ENCODE results near the gene SLC39A11.
"Not testable (repeated sequence)": the region's sequence is repeated elsewhere in the genome, so short reads cannot be mapped to it uniquely, and the experiment has no call there.

DNA sequence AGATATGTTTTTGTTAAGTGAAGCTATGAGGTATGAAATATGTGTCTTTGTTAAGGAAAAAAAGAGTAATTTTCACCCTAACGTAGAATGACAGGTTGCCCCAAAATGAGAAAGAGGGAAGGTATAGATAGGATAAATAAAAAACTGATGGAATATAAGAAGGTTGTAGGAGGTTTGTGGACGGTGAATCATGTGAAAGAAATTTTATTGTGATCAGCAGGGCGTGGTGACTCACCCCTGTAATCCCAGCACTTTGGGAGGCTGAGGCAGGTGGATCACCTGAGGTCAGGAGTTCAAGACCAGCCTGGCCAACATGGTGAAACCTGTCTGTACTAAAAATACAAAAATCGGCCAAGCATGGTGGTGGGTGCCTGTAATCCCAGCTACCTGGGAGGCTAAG is 32.8 kb downstream of the SLC39A11 start:
- TF ChIP-seq POLR2A (IDR thresholded peaks at IDR 0.05) = not testable (repeated sequence)
- TF ChIP-seq, protein P1, sequence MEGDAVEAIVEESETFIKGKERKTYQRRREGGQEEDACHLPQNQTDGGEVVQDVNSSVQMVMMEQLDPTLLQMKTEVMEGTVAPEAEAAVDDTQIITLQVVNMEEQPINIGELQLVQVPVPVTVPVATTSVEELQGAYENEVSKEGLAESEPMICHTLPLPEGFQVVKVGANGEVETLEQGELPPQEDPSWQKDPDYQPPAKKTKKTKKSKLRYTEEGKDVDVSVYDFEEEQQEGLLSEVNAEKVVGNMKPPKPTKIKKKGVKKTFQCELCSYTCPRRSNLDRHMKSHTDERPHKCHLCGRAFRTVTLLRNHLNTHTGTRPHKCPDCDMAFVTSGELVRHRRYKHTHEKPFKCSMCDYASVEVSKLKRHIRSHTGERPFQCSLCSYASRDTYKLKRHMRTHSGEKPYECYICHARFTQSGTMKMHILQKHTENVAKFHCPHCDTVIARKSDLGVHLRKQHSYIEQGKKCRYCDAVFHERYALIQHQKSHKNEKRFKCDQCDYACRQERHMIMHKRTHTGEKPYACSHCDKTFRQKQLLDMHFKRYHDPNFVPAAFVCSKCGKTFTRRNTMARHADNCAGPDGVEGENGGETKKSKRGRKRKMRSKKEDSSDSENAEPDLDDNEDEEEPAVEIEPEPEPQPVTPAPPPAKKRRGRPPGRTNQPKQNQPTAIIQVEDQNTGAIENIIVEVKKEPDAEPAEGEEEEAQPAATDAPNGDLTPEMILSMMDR (IDR thresholded peaks at IDR 0.05) = not testable (repeated sequence)
